ENCODE measurements around the gene HEPN1.

The HEPN1 gene

DNA sequence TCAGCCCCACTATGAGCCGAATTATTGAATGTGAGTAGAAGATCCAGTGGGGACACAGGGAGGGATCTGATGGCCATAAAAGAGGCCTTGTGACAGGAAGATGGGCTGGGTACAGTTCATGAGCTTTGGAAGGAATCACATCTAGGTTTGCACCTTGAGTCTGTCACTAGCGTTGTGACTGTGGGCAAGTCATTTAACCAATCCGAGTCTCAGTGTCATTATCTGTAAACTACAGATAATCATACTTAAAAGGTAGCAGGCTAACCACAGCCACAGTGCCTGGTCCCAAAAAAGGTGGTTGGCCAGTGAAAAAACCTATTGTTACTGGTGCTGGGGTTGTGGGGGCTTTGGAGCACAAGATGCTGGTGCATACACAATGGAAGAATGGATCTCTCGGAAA lies 3.8 kb downstream of the HEPN1 start:
- H3K79me2 ChIP-seq: no peaks in the 10 kb centered on the region

DNA sequence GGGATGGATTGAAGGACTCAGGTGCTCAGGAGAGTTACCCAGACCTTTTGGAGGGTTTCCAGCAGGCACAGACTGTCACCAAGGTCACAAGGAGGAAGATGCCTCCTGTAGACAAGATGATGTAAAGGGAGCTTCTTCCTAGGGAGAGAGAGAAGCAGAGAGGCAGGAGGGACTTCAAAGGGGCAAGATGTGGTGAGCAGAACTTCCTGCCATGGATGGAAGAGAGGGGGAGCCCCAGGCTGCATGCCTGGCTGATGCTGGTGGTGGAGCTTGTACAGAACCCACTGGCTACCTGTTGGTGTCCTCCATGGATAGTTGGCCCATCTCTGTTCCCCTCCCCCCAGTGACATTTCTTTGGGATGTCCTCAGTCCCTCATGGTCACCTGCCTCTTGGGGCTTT lies 4.2 kb downstream of the HEPN1 start:
- H3K36me3 ChIP-seq (ENCODE audit: control insufficient read depth, insufficient read depth, low read length): no peaks in the 10 kb centered on the region
- H3K4me1 ChIP-seq: no peaks in the 10 kb centered on the region
- no peak overlapping the region for H3K4me3 ChIP-seq (ENCODE audit: low read depth, low read length)
- no peak overlapping the region for H3K9ac ChIP-seq
- H3K27ac ChIP-seq: no peak overlapping the region
- no peaks in the 10 kb centered on the region for H3K9me3 ChIP-seq (ENCODE audit: control insufficient read depth, low read length)
- H2AFZ ChIP-seq: no peak overlapping the region
- no peaks in the 10 kb centered on the region for H3K27me3 ChIP-seq (ENCODE audit: control insufficient read depth, insufficient read depth, low read length)
- no peaks in the 10 kb centered on the region for H3K79me2 ChIP-seq
- no peak overlapping the region for H3K4me2 ChIP-seq (ENCODE audit: low read length)
- no peak for TF ChIP-seq CTCF (IDR thresholded peaks at IDR 0.05)

More for the DNA sequence above, 3.8 kb downstream of the HEPN1 start:
- no peaks in the 10 kb centered on the region for H3K36me3 ChIP-seq (ENCODE audit: control insufficient read depth, insufficient read depth, low read length)
- TF ChIP-seq CTCF (IDR thresholded peaks at IDR 0.05): no peak
- H3K9me3 ChIP-seq (ENCODE audit: control insufficient read depth, low read length): no peaks in the 10 kb centered on the region
- no peak overlapping the region for H3K4me3 ChIP-seq (ENCODE audit: low read depth, low read length)
- H3K9ac ChIP-seq: no peak overlapping the region
- H3K4me2 ChIP-seq (ENCODE audit: low read length): no peak overlapping the region
- no peak overlapping the region for H2AFZ ChIP-seq
- H3K27me3 ChIP-seq (ENCODE audit: control insufficient read depth, insufficient read depth, low read length): no peaks in the 10 kb centered on the region
- H3K27ac ChIP-seq: no peak overlapping the region
- H3K4me1 ChIP-seq: no peaks in the 10 kb centered on the region

DNA sequence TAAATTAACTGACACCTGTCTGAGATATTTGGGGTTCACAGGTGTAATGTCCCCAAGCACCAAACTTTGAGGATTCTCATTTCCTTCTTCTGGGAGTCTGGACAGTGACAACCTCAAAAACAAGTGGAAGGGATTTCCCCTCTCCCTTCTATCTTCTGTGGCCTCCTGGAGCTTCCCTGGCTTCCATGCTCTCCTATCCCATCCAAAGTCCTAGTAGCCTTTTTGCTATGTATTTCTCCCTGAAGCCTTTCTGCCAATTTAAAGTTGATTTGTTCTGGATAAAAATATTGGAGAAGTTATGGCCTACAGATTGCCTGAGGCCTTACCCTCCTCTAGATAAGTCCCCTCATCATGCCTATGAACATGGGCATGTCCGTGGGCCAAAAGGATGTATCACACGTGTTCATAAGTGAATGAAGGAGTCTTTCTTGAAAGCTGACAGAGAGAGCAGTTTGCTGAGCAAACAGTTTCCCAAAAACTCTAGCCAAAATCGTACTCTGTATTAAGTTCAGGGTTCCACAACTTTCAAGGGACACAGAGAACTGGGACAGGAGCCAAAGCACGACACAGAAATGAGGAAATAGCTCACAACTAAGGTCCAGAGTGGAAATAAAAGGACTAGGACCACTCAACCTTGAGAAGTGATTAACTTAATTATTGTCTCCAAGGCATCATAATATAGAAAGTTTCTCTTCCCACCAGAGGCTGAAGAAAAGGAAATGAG lies 10.1 kb downstream of the HEPN1 start:
- Histone ChIP-seq H3K9me3 (ENCODE audit: control insufficient read depth, low read length) (no peaks in the 10 kb centered on the region), H3K27me3 (ENCODE audit: control insufficient read depth, insufficient read depth, low read length) (no peaks in the 10 kb centered on the region), H3K9ac (no peak overlapping the region), H3K36me3 (ENCODE audit: control insufficient read depth, insufficient read depth, low read length) (no peaks in the 10 kb centered on the region), H3K4me2 (ENCODE audit: low read length) (no peak overlapping the region), H3K79me2 (no peaks in the 10 kb centered on the region), H2AFZ (no peak overlapping the region), H3K4me1 (no peaks in the 10 kb centered on the region), H3K4me3 (ENCODE audit: low read depth, low read length) (no peak overlapping the region), H3K27ac (no peak overlapping the region)
- no peak for TF ChIP-seq CTCF (IDR thresholded peaks at IDR 0.05)

DNA sequence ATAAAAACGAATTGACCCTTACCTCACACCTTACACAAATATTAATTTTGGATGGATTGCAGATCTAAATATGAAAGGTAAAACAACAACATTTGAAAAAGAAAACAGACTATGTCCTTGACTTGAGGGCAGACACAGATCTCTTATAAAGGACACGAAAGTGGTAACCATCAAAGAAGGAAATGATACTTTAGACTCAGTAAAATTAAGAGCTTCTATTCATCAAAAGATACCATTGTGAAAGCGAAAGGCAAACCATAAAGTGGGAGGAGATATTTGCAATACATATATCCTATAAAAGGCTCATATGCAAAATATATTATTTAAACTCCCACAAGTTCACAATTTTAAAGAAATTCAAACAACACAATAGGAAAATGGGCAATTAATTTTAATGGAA lies 11.7 kb downstream of the HEPN1 start:
- Histone ChIP-seq H3K4me3 (ENCODE audit: low read depth, low read length) (no peak overlapping the region), H3K9ac (no peak overlapping the region), H3K4me1 (no peaks in the 10 kb centered on the region), H3K9me3 (ENCODE audit: control insufficient read depth, low read length) (no peaks in the 10 kb centered on the region), H3K27me3 (ENCODE audit: control insufficient read depth, insufficient read depth, low read length) (no peaks in the 10 kb centered on the region), H3K4me2 (ENCODE audit: low read length) (no peak overlapping the region), H2AFZ (no peak overlapping the region), H3K79me2 (no peaks in the 10 kb centered on the region), H3K36me3 (ENCODE audit: control insufficient read depth, insufficient read depth, low read length) (no peaks in the 10 kb centered on the region), H3K27ac (no peak overlapping the region)
- no peak for TF ChIP-seq CTCF (IDR thresholded peaks at IDR 0.05)

All from parathyroid adenoma (tissue), 2 donors.